ENCODE data around the gene TTC34.

Gene TTC34

GRCh38 chr1:2624735-2625300 lies 176.7 kb downstream of the TTC34 start:
- no peak for DNase-seq (ENCODE audit: low spot score)

GRCh38 chr1:2623571-2624337 lies 177.7 kb downstream of the TTC34 start:
- DNase-seq (ENCODE audit: low spot score): no peak

GRCh38 chr1:2617971-2618470 lies 183.5 kb downstream of the TTC34 start:
- DNase-seq (ENCODE audit: low spot score): no peak

- no peak for DNase-seq (ENCODE audit: low spot score)
These were observed 187.3 kb downstream of the TTC34 start for GRCh38 chr1:2614145-2614544.

GRCh38 chr1:2612591-2613365 lies 188.7 kb downstream of the TTC34 start:
- DNase-seq (ENCODE audit: low spot score): no peak

GRCh38 chr1:2611621-2612437 lies 189.7 kb downstream of the TTC34 start:
- DNase-seq (ENCODE audit: low spot score): no peak

- peak; percentile 42 for DNase-seq (ENCODE audit: low spot score)
These were observed 190.4 kb downstream of the TTC34 start for GRCh38 chr1:2611031-2611501.

GRCh38 chr1:2610036-2610959 lies 191.2 kb downstream of the TTC34 start:
- no peak for DNase-seq (ENCODE audit: low spot score)

- DNase-seq (ENCODE audit: low spot score): no peak
These were observed 192.0 kb downstream of the TTC34 start for GRCh38 chr1:2609319-2610035.

- no peak for DNase-seq (ENCODE audit: low spot score)
These were observed 193.8 kb downstream of the TTC34 start for GRCh38 chr1:2607641-2608091.

- no peak for DNase-seq (ENCODE audit: low spot score)
These were observed 194.4 kb downstream of the TTC34 start for GRCh38 chr1:2606881-2607621.

- DNase-seq (ENCODE audit: low spot score): no peak
These were observed 195.1 kb downstream of the TTC34 start for GRCh38 chr1:2606396-2606880.

- DNase-seq (ENCODE audit: low spot score): no peak
These were observed 195.7 kb downstream of the TTC34 start for GRCh38 chr1:2605509-2606395.

- DNase-seq (ENCODE audit: low spot score): no peak
These were observed 196.5 kb downstream of the TTC34 start for GRCh38 chr1:2604844-2605508.

GRCh38 chr1:2604156-2604843 lies 197.2 kb downstream of the TTC34 start:
- DNase-seq (ENCODE audit: low spot score): no peak

GRCh38 chr1:2603521-2604155 lies 197.9 kb downstream of the TTC34 start:
- DNase-seq (ENCODE audit: low spot score): no peak

Measured in COLO829 (cell line).